Measurements from ENCODE around the gene SCAMP5.

Gene SCAMP5

DNA sequence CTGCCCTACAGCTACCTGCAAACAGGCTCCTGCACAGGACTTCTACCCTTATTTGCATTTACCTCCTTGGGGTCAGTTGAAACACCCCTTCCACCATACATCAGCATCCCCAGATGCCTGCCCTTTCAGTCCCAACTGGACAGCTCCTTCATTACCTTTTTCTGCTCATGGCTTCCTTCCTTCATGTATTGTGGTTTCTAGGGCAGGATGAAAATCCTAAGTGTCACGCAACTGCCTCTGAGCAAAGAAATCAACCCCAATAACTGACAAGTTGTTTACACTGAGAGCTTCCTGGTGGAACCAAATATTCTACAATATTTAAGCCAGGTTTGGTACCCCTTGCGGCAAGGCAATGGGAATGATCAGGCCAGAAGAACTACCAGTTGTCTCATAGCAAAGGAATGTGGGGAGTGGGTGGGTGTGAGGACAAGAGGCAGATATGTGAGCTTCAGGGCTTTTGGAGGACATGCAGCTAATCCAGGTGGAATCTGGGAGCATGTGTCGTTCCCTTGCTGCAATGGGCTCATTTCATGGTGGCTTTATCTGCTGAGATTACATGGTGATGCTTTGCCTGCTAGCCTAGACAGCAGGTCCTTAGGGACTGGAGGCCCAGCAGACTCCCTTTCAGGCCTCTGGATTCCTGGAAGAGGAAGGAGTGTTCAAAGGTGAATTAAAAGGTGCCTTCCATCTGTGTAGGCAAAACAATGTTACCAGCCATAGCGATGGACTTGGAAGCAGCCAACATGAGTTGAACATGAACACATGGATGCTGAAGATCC is 63.0 kb downstream of the SCAMP5 start:
- no peak overlapping the region for H3K27ac ChIP-seq (ENCODE audit: low read length, poor library complexity, severe bottlenecking)

DNA sequence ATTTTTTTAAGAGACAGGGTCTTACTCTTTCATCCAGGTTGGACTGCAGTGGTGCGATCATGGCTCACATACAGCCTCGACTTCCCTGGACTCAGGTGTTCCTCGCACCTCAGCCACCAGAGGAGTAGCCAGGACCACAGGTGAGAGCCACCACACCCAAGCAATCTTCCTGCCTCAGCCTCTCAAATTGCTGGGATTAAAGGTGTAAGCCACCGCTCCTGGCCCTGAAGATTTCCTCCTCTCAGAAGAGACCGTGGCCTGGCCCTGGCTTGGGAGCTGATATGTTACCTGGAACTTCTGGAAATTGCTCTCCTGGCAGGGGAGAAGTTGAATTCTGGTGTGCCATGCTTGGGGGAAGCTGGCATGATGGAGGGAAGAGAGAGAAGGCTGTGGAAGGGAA is 64.2 kb downstream of the SCAMP5 start:
- Histone ChIP-seq H3K4me1 (ENCODE audit: control insufficient read depth, insufficient read depth, low read depth, low read length) (peaks cover 2% of the 10 kb centered on the region), H2AK5ac (ENCODE audit: low read length, severe bottlenecking) (no peak overlapping the region), H2BK12ac (ENCODE audit: low read length in 2 of 2) (no peak overlapping the region), H2BK15ac (ENCODE audit: low read depth, poor library complexity, severe bottlenecking) (no peak overlapping the region), H2BK120ac (ENCODE audit: low read depth, low read length) (no peak overlapping the region), H3K14ac (ENCODE audit: low read length in 2 of 2) (no peak overlapping the region), H2BK5ac (ENCODE audit: low read depth, low read length, poor library complexity, severe bottlenecking) (no peak overlapping the region), H3K23ac (ENCODE audit: low read length in 2 of 2) (no peak overlapping the region), H3K79me1 (replicated peaks; ENCODE audit: low read length, poor library complexity, severe bottlenecking) (no peaks in the 10 kb centered on the region), H4K8ac (ENCODE audit: low read length) (no peak overlapping the region), H2AFZ (ENCODE audit: low read depth, low read length) (no peak overlapping the region), H3K36me3 (ENCODE audit: control insufficient read depth in 1 of 2, insufficient read depth in 2 of 2, low read depth in 1 of 2, low read length in 2 of 2) (no peaks in the 10 kb centered on the region), H3K9ac (ENCODE audit: low read length) (no peak overlapping the region), H4K91ac (ENCODE audit: low read length) (no peak overlapping the region), H3K4me2 (ENCODE audit: low read length, poor library complexity, severe bottlenecking) (no peak overlapping the region), H3K18ac (ENCODE audit: low read depth in 1 of 2, low read length in 2 of 2) (no peak overlapping the region), H3K27me3 (ENCODE audit: control insufficient read depth in 1 of 2, insufficient read depth in 1 of 2, low read length in 2 of 2) (peaks cover 0 to 6% of the 10 kb centered on the region in 2 experiments), H3K9me3 (ENCODE audit: control insufficient read depth, low read length) (no peaks in the 10 kb centered on the region), H3K27ac (ENCODE audit: low read length, poor library complexity, severe bottlenecking) (no peak overlapping the region), H3K4ac (ENCODE audit: low read depth in 1 of 2, low read length in 2 of 2) (no peak overlapping the region), H3K4me3 (ENCODE audit: insufficient read depth in 1 of 2, low read depth in 1 of 2, low read length in 2 of 2) (no peak overlapping the region)
- no peak for DNase-seq
- WGBS = over 99% methylated on average over 5 of the region's 5 CpGs

More for the DNA sequence above, 63.0 kb downstream of the SCAMP5 start:
- Histone ChIP-seq H3K79me1 (replicated peaks; ENCODE audit: low read length, poor library complexity, severe bottlenecking) (no peaks in the 10 kb centered on the region), H2BK120ac (ENCODE audit: low read depth, low read length) (no peak overlapping the region), H2BK12ac (ENCODE audit: low read length in 2 of 2) (no peak overlapping the region), H3K4ac (ENCODE audit: low read depth in 1 of 2, low read length in 2 of 2) (no peak overlapping the region), H3K36me3 (ENCODE audit: control insufficient read depth in 1 of 2, insufficient read depth in 2 of 2, low read depth in 1 of 2, low read length in 2 of 2) (no peaks in the 10 kb centered on the region), H3K23ac (ENCODE audit: low read length in 2 of 2) (no peak overlapping the region), H3K9me3 (ENCODE audit: control insufficient read depth, low read length) (no peaks in the 10 kb centered on the region), H3K9ac (ENCODE audit: low read length) (no peak overlapping the region), H2AFZ (ENCODE audit: low read depth, low read length) (no peak overlapping the region), H2AK5ac (ENCODE audit: low read length, severe bottlenecking) (no peak overlapping the region), H3K14ac (ENCODE audit: low read length in 2 of 2) (no peak overlapping the region), H2BK15ac (ENCODE audit: low read depth, poor library complexity, severe bottlenecking) (no peak overlapping the region), H3K18ac (ENCODE audit: low read depth in 1 of 2, low read length in 2 of 2) (no peak overlapping the region), H3K4me1 (ENCODE audit: control insufficient read depth, insufficient read depth, low read depth, low read length) (peaks cover 2% of the 10 kb centered on the region), H3K4me3 (ENCODE audit: insufficient read depth in 1 of 2, low read depth in 1 of 2, low read length in 2 of 2) (no peak overlapping the region), H3K4me2 (ENCODE audit: low read length, poor library complexity, severe bottlenecking) (no peak overlapping the region), H2BK5ac (ENCODE audit: low read depth, low read length, poor library complexity, severe bottlenecking) (no peak overlapping the region), H4K8ac (ENCODE audit: low read length) (no peak overlapping the region), H4K91ac (ENCODE audit: low read length) (no peak overlapping the region), H3K27me3 (ENCODE audit: control insufficient read depth in 1 of 2, insufficient read depth in 1 of 2, low read length in 2 of 2) (no peaks in the 10 kb centered on the region)
- no peak for DNase-seq
- 84% methylated on average over 4 of the region's 4 CpGs for WGBS

DNA sequence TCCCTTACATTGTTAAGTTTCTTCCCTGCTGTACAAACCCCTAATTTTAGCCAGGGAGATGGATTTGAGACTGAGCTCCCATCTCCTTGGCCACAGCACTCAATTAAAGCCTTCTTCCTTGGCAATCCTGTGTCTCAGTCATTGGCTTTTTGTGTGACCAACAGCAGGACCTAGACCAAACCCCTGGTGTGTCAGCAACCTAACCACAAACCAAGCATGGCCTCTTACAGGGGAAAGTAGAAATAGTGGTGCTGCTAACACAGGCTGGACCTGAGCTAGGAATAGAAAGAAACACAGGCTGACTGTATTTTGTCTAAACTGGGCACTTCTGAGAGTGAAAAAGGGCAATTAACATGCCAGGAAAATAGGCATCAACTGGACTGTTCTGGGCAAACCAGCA is 65.9 kb downstream of the SCAMP5 start:
- no peak overlapping the region for H4K91ac ChIP-seq (ENCODE audit: low read length)
- H2BK5ac ChIP-seq (ENCODE audit: low read depth, low read length, poor library complexity, severe bottlenecking) = no peak overlapping the region
- no peak overlapping the region for H3K4ac ChIP-seq (ENCODE audit: low read depth in 1 of 2, low read length in 2 of 2)

DNA sequence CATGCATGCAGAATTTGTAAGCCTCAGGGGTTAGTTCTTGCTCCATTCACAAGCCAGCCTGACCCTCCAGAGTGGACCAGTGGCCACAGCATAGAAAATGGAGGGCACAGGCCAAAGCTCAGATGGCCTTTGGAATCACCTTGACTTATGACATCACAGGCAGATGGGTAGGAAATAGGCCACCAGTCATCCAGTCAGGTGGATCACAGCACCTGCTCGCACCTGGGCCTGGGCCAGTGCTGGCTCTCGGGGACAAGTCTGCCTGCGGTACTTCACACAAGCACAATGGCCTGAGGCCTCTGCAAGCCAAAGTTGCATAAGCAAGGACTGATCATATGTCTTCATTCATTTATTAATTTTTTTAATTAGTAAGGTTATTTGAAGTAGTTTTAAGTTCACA is 67.3 kb downstream of the SCAMP5 start:
- Histone ChIP-seq H3K9ac (ENCODE audit: low read length) (no peak overlapping the region), H2BK120ac (ENCODE audit: low read depth, low read length) (no peak overlapping the region), H3K27ac (ENCODE audit: low read length, poor library complexity, severe bottlenecking) (no peak overlapping the region), H2AFZ (ENCODE audit: low read depth, low read length) (no peak overlapping the region), H3K14ac (ENCODE audit: low read length in 2 of 2) (no peak overlapping the region), H2AK5ac (ENCODE audit: low read length, severe bottlenecking) (no peak overlapping the region), H2BK12ac (ENCODE audit: low read length in 2 of 2) (no peak overlapping the region), H3K36me3 (ENCODE audit: control insufficient read depth in 1 of 2, insufficient read depth in 2 of 2, low read depth in 1 of 2, low read length in 2 of 2) (no peaks in the 10 kb centered on the region), H3K4ac (ENCODE audit: low read depth in 1 of 2, low read length in 2 of 2) (no peak overlapping the region), H3K4me2 (ENCODE audit: low read length, poor library complexity, severe bottlenecking) (no peak overlapping the region), H4K8ac (ENCODE audit: low read length) (no peak overlapping the region), H4K91ac (ENCODE audit: low read length) (no peak overlapping the region), H3K79me1 (replicated peaks; ENCODE audit: low read length, poor library complexity, severe bottlenecking) (no peaks in the 10 kb centered on the region), H3K4me3 (ENCODE audit: insufficient read depth in 1 of 2, low read depth in 1 of 2, low read length in 2 of 2) (no peak overlapping the region), H3K23ac (ENCODE audit: low read length in 2 of 2) (no peak overlapping the region), H3K18ac (ENCODE audit: low read depth in 1 of 2, low read length in 2 of 2) (no peak overlapping the region), H3K4me1 (ENCODE audit: control insufficient read depth, insufficient read depth, low read depth, low read length) (peaks cover 2% of the 10 kb centered on the region), H3K27me3 (ENCODE audit: control insufficient read depth in 1 of 2, insufficient read depth in 1 of 2, low read length in 2 of 2) (peaks cover 0 to 12% of the 10 kb centered on the region in 2 experiments), H2BK15ac (ENCODE audit: low read depth, poor library complexity, severe bottlenecking) (no peak overlapping the region), H2BK5ac (ENCODE audit: low read depth, low read length, poor library complexity, severe bottlenecking) (no peak overlapping the region), H3K9me3 (ENCODE audit: control insufficient read depth, low read length) (no peaks in the 10 kb centered on the region)
- no peak for DNase-seq
- WGBS = 67% methylated on average over 3 of the region's 3 CpGs

More for the DNA sequence above, 65.9 kb downstream of the SCAMP5 start:
- Histone ChIP-seq H3K27me3 (ENCODE audit: control insufficient read depth in 1 of 2, insufficient read depth in 1 of 2, low read length in 2 of 2) (peaks cover 0 to 12% of the 10 kb centered on the region in 2 experiments), H3K9ac (ENCODE audit: low read length) (no peak overlapping the region), H3K36me3 (ENCODE audit: control insufficient read depth in 1 of 2, insufficient read depth in 2 of 2, low read depth in 1 of 2, low read length in 2 of 2) (no peaks in the 10 kb centered on the region), H2BK12ac (ENCODE audit: low read length in 2 of 2) (no peak overlapping the region), H3K27ac (ENCODE audit: low read length, poor library complexity, severe bottlenecking) (no peak overlapping the region), H4K8ac (ENCODE audit: low read length) (no peak overlapping the region), H3K9me3 (ENCODE audit: control insufficient read depth, low read length) (no peaks in the 10 kb centered on the region), H2AFZ (ENCODE audit: low read depth, low read length) (no peak overlapping the region), H3K4me1 (ENCODE audit: control insufficient read depth, insufficient read depth, low read depth, low read length) (peaks cover 2% of the 10 kb centered on the region), H3K23ac (ENCODE audit: low read length in 2 of 2) (no peak overlapping the region), H3K79me1 (replicated peaks; ENCODE audit: low read length, poor library complexity, severe bottlenecking) (no peaks in the 10 kb centered on the region), H2BK15ac (ENCODE audit: low read depth, poor library complexity, severe bottlenecking) (no peak overlapping the region), H2AK5ac (ENCODE audit: low read length, severe bottlenecking) (no peak overlapping the region), H2BK120ac (ENCODE audit: low read depth, low read length) (no peak overlapping the region), H3K4me2 (ENCODE audit: low read length, poor library complexity, severe bottlenecking) (no peak overlapping the region), H3K4me3 (ENCODE audit: insufficient read depth in 1 of 2, low read depth in 1 of 2, low read length in 2 of 2) (no peak overlapping the region), H3K18ac (ENCODE audit: low read depth in 1 of 2, low read length in 2 of 2) (no peak overlapping the region), H3K14ac (ENCODE audit: low read length in 2 of 2) (no peak overlapping the region)
- peak; percentile 71 for DNase-seq

Measured in mesenchymal stem cell (in vitro differentiated cells and primary cell).